GM12873 (cell line): ENCODE results near the gene GPR137B.

ENCODE experiments used
- TF ChIP-seq, protein P1 (sequence below): IDR thresholded peaks from 2 replicates; pipeline ENCODE4 v1.5.1; 2012; ENCODE audit warnings: low read depth, mild to moderate bottlenecking, moderate library complexity, low read length, control low read depth; ENCODE audit not compliant: insufficient read depth; ENCODE audit errors: missing control alignments

GPR137B gene

DNA sequence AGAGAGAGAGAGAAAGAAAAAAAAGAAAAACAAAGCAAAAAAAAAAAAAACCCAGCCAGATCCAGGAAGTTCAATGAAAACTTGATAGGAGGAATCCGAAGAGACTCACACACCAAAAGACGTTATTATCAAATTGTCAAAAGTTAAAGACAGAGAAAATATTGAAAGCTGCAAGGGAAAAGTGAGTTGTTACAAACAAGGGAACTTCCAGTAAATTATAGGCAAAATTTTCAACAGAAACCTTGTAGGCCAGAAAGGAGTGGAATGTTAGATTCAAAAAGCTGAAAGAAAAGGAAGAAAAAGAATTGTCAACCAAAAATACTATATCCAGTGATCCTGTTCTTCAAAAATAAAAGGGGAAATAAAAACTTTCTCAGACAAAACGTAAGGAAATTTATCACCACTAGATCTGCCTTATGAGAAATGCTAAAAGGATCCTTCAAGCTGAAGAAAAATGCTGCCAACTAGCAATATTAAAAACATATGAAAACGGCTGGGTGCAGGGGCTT lies 115.8 kb downstream of the GPR137B start:
- TF ChIP-seq, protein P1, sequence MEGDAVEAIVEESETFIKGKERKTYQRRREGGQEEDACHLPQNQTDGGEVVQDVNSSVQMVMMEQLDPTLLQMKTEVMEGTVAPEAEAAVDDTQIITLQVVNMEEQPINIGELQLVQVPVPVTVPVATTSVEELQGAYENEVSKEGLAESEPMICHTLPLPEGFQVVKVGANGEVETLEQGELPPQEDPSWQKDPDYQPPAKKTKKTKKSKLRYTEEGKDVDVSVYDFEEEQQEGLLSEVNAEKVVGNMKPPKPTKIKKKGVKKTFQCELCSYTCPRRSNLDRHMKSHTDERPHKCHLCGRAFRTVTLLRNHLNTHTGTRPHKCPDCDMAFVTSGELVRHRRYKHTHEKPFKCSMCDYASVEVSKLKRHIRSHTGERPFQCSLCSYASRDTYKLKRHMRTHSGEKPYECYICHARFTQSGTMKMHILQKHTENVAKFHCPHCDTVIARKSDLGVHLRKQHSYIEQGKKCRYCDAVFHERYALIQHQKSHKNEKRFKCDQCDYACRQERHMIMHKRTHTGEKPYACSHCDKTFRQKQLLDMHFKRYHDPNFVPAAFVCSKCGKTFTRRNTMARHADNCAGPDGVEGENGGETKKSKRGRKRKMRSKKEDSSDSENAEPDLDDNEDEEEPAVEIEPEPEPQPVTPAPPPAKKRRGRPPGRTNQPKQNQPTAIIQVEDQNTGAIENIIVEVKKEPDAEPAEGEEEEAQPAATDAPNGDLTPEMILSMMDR, result no peak
